H1 (cell line): ENCODE measurements around the gene TCF7L1. TPM values are rescaled to one million over a fixed set of nuclear protein-coding genes. Genes with fewer than 3 reads are reported as not detected.

Experiments
- CBX5 ChIP-seq: fragments of 300-800, 300-1000 bp; sonication (generic); IDR thresholded peaks from 2 replicates; pipeline ENCODE4 v1.7.1; 2016; ENCODE audit warnings: antibody characterized with exemption, low read length, low read depth
- CREB1 ChIP-seq: IDR thresholded peaks from 2 replicates; pipeline ENCODE4 v1.6.1; 2012; ENCODE audit warnings: inconsistent platforms
- HDAC2 ChIP-seq, 2 experiments: fragments of 300-600 bp in 1 of 2; sonication (generic) in 1 of 2; IDR thresholded peaks; 2 replicates each; pipeline ENCODE4 v1.6.1; 2011 to 2012; ENCODE audit warnings: low read depth in 2 of 2, low read length in 2 of 2, mild to moderate bottlenecking in 2 of 2, moderate library complexity in 2 of 2, borderline replicate concordance in 1 of 2, inconsistent platforms in 1 of 2
- POLR2AphosphoS5 ChIP-seq: IDR thresholded peaks from 2 replicates; pipeline ENCODE4 v1.6.1; 2011; ENCODE audit warnings: low read depth, low read length
- RXRA ChIP-seq: IDR thresholded peaks from 2 replicates; pipeline ENCODE4 v1.6.1; 2011; ENCODE audit warnings: low read depth, mild to moderate bottlenecking, low read length, moderate library complexity; ENCODE audit not compliant: insufficient read depth
- TEAD4 ChIP-seq: IDR thresholded peaks from 2 replicates; pipeline ENCODE4 v1.6.1; 2012; ENCODE audit warnings: low read depth, low read length, inconsistent platforms, mixed read lengths
- polyA plus RNA-seq, 7 experiments: library from polyadenylated mRNA; depleted of rRNA in 3 of 7; stranded (reverse) in 5 of 7; unstranded in 2 of 7; fragments of >200 nt in 5 of 7; fragments of 200-250 nt in 2 of 7; gene quantifications; 1 replicate in 5 of 7; 2 replicates in 1 of 7; 4 replicates in 1 of 7; pipeline versions ENCODE4 v1.2.1 to v1.2.3, GENCODE V29; 2011 to 2013; ENCODE audit warnings: missing spikeins in 2 of 7, mixed read lengths in 2 of 7
- total RNA-seq: library from RNA; stranded (reverse); fragmentation: NEBNext Ultra II Directional; extraction: Animal tissue kit (Norgen Biotek cat#: 25700); gene quantifications from 2 replicates; pipeline ENCODE4 v1.2.1, GENCODE V29; 2021
- TF ChIP-seq, protein P1 (sequence below), 3 experiments: IDR thresholded peaks; 1 replicate in 2 of 3; 2 replicates in 1 of 3; pipeline versions ENCODE4 v1.5.1 to v1.6.1; 2011; ENCODE audit warnings: low read length in 3 of 3, mild to moderate bottlenecking in 3 of 3, inconsistent platforms in 2 of 3, low read depth in 1 of 3, moderate library complexity in 1 of 3; ENCODE audit not compliant: insufficient read depth in 1 of 3; ENCODE audit errors: control extremely low read depth in 1 of 3
- TF ChIP-seq, protein P2 (sequence below): IDR thresholded peaks from 2 replicates; pipeline ENCODE4 v1.6.1; 2012; ENCODE audit warnings: inconsistent platforms

TCF7L1 gene
- total and polyA plus RNA-seq, 2 of the 8 experiments (the other 6 are each of a cell fraction or from before 2014, with no cell fraction given) = 27.5 to 108 TPM

GRCh38 chr2:85158559-85159273, 25.5 kb downstream of the TCF7L1 start (continued):
- TF ChIP-seq, protein P1, sequence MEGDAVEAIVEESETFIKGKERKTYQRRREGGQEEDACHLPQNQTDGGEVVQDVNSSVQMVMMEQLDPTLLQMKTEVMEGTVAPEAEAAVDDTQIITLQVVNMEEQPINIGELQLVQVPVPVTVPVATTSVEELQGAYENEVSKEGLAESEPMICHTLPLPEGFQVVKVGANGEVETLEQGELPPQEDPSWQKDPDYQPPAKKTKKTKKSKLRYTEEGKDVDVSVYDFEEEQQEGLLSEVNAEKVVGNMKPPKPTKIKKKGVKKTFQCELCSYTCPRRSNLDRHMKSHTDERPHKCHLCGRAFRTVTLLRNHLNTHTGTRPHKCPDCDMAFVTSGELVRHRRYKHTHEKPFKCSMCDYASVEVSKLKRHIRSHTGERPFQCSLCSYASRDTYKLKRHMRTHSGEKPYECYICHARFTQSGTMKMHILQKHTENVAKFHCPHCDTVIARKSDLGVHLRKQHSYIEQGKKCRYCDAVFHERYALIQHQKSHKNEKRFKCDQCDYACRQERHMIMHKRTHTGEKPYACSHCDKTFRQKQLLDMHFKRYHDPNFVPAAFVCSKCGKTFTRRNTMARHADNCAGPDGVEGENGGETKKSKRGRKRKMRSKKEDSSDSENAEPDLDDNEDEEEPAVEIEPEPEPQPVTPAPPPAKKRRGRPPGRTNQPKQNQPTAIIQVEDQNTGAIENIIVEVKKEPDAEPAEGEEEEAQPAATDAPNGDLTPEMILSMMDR (IDR thresholded peaks at IDR 0.05; ENCODE audit: control extremely low read depth in 1 of 3, insufficient read depth in 1 of 3, low read depth in 1 of 3, low read length in 3 of 3) = no peak
- TF ChIP-seq RXRA = no peak
- TF ChIP-seq CREB1 = no peak
- TF ChIP-seq TEAD4 = no peak
- TF ChIP-seq HDAC2 (IDR thresholded peaks at IDR 0.05; ENCODE audit: borderline replicate concordance in 1 of 2, low read depth in 2 of 2, low read length in 2 of 2) = no peak
- TF ChIP-seq CBX5 = no peak
- TF ChIP-seq, protein P2, sequence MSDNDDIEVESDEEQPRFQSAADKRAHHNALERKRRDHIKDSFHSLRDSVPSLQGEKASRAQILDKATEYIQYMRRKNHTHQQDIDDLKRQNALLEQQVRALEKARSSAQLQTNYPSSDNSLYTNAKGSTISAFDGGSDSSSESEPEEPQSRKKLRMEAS = no peak
- no peak for TF ChIP-seq POLR2AphosphoS5
